Subcutaneous abdominal adipose tissue (tissue), 5 donors: Measurements from ENCODE around the gene OOSP2.
"Not testable (repeated sequence)": the region's sequence is repeated elsewhere in the genome, so short reads cannot be mapped to it uniquely, and the experiment has no call there.

Experiments used
- H3K27ac ChIP-seq: one replicate; pipeline ENCODE4 v1.7.0; 2013; ENCODE audit warnings: low read depth, mild to moderate bottlenecking, inconsistent platforms, low read length, moderate library complexity
- H3K27me3 ChIP-seq, 5 donors: one replicate each; pipeline ENCODE4 v1.7.0; 2013; ENCODE audit warnings: low read length in 5 of 5, inconsistent platforms in 1 of 5; ENCODE audit not compliant: control insufficient read depth in 5 of 5, insufficient read depth in 4 of 5
- H3K36me3 ChIP-seq, 5 donors: one replicate each; pipeline ENCODE4 v1.7.0; 2013; ENCODE audit warnings: low read length in 5 of 5; ENCODE audit not compliant: control insufficient read depth in 5 of 5, insufficient read depth in 5 of 5
- H3K4me1 ChIP-seq, 5 donors: one replicate each; pipeline ENCODE4 v1.7.0; 2013; ENCODE audit warnings: low read length in 5 of 5, mild to moderate bottlenecking in 3 of 5, moderate library complexity in 1 of 5; ENCODE audit not compliant: control insufficient read depth in 5 of 5, insufficient read depth in 5 of 5
- H3K4me3 ChIP-seq, 5 donors: one replicate each; pipeline ENCODE4 v1.7.0; 2013; ENCODE audit warnings: low read length in 5 of 5, low read depth in 1 of 5
- H3K9ac ChIP-seq, 5 donors: one replicate each; pipeline ENCODE4 v1.7.0; 2013; ENCODE audit warnings: low read length in 5 of 5, mild to moderate bottlenecking in 4 of 5, moderate library complexity in 3 of 5
- H3K9me3 ChIP-seq, 5 donors: one replicate each; pipeline ENCODE4 v1.7.0; 2013; ENCODE audit warnings: low read length in 5 of 5; ENCODE audit not compliant: control insufficient read depth in 5 of 5
- donor health status: healthy.
- donor health status: healthy.
- donor health status: healthy.
- donor health status: healthy.
- donor health status: healthy.

Gene OOSP2

DNA sequence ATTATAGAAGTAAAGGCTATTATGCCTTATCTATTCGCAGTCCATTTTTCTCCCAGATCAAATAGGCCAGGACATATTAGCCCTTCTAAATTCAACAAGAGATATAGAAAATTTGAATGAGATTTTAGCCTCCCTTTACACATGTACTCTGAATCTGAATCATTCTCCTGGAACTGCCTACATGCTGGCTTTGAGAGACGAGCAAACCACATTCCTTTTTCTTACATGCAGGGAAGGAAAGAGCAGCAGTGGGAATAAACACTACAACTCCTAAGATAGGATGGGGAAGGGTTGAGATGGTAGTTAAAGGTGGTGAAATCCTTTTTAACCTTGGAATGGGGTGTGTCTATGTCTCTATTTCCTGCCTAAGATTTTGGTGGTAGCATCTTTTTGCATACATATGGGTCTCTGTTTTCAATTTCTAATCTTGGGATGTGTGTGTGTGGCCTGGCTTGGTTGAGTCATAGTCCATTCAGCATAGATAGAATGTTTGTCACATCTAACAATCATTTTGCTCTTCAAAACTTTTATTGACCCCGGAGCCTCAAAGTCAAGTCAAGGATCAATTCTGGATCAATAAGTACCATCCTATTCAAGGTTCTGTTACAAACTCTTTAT lies 11.1 kb upstream of the OOSP2 start:
- H3K9ac ChIP-seq = no peak overlapping the region
- no peaks in the 10 kb centered on the region for H3K27me3 ChIP-seq
- no peak overlapping the region for H3K27ac ChIP-seq
- no peak overlapping the region for H3K4me3 ChIP-seq
- no peaks in the 10 kb centered on the region for H3K4me1 ChIP-seq
- H3K36me3 ChIP-seq = no peaks in the 10 kb centered on the region
- H3K9me3 ChIP-seq = no peaks in the 10 kb centered on the region

- H3K4me3 ChIP-seq, H3K4me1 ChIP-seq, H3K9me3 ChIP-seq, H3K27ac ChIP-seq, H3K27me3 ChIP-seq, H3K9ac ChIP-seq, H3K36me3 ChIP-seq: not testable (repeated sequence)
These were observed 10.2 kb downstream of the OOSP2 start for GRCh38 chr11:60050422-60050821.

DNA sequence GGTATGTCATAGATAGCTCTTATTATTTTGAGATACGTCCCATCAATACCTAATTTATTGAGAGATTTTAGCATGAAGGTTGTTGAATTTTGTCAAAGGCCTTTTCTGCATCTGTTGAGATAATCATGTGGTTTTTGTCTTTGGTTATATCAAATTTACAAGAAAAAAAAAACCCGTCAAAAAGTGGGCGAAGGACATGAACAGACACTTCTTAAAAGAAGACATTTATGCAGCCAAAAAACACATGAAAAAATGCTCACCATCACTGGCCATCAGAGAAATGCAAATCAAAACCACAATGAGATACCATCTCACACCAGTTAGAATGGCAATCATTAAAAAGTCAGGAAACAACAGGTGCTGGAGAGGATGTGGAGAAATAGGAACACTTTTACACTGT lies 10.6 kb downstream of the OOSP2 start:
- not testable (repeated sequence) for H3K27me3 ChIP-seq, H3K4me3 ChIP-seq, H3K9ac ChIP-seq, H3K4me1 ChIP-seq, H3K36me3 ChIP-seq, H3K9me3 ChIP-seq, H3K27ac ChIP-seq

DNA sequence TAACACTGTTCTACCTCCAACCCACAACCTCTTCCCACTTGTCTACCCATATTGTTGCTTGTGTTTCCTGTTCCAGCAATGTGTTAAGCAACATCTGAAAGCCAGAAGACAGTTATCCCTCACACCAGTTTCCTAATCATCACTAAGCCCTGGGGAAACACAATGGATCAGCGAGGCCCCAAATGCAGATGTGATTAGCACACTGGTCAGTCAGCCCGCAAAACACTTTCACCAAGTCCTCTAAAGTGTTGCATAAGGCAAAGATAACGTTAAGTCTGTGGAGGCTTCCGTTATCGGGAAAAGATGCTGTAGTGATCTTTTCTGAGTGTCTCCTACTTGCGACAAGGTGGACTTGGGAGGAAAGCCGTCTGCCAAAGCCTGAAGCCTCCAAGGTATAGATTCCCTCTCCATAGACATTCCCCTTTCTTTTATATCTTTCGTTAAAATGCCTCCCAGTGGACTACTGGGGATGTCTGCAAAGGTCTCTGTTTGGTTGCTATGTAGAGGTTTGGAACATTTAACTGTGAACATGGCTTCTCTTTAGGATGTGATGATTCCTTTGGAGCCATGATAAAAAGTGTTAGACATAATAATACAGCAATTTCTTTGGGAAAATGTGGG lies 16.2 kb downstream of the OOSP2 start, which contains the start of gene MS4A3:
Gene MS4A3 (plus strand): TSS at position 317 of the 621 bp plus-strand sequence. CDS start 4,496 bp downstream, outside the sequence.
- H3K4me1 ChIP-seq = no peaks in the 10 kb centered on the region
- no peak within 1 kb of the TSS for H3K27ac ChIP-seq
- H3K4me3 ChIP-seq = no peak within 1 kb of the TSS
- no peaks in the 10 kb centered on the region for H3K36me3 ChIP-seq
- peaks cover 0 to 3% (median 0%) of the 10 kb centered on the region in 5 donors for H3K9me3 ChIP-seq
- H3K27me3 ChIP-seq = peaks cover 0 to 5% (median 0%) of the 10 kb centered on the region in 5 donors
- H3K9ac ChIP-seq = no peak within 1 kb of the TSS

DNA sequence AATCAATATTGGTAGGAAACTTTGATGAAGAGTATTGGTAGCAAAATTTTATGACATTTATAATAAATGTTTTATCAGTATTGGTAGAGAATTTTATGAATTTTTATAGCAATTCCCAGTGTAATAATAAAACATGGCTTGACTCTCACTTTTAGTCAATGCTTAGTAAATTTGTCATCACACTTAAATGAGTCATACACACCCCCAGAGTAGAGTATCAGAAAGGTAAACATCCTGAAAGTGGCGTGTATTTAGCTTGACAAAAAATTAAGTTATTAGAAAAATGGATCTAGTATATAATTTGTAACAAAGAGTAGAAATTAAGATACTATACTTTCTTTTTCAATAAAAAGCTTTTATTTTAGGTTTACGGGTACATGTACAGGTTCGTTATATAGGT lies 18.8 kb downstream of the OOSP2 start:
- Histone ChIP-seq H3K4me1 (no peaks in the 10 kb centered on the region), H3K9me3 (peaks cover 0 to 3% (median 0%) of the 10 kb centered on the region in 5 donors), H3K4me3 (no peak overlapping the region), H3K27ac (no peak overlapping the region), H3K36me3 (no peaks in the 10 kb centered on the region), H3K9ac (no peak overlapping the region), H3K27me3 (peaks cover 0 to 5% (median 0%) of the 10 kb centered on the region in 5 donors)

DNA sequence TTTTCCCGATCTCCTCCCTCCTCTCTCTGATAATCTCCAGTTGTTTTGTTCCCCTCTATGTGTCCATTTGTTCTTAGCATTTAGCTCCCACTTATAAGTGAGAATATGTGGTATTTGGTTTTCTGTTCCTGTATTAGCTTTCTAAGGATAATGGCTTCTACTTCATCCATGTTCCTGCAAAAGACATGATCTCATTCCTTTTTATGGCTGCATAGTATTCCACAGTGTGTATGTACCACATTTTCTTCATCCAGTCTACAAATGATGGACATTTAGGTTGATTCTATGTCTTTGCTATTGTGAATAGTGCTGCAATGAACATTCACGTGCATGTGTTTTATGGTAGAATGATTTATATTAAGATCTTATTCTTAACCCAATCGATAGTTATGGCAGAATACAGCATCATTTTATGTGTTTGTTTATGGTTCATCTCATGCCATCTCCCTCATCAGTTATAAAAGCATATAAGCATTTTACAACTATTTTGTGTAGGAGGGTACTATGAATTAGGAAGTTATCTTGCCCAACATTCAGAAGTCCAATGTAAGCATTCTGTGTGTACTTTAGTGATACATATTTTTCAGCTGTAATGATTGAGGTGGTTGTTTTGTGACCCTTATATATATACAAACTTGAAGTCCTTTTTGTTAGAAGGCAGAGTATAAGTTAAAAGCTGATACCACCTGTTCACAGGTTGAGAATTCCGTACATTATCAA lies 19.5 kb downstream of the OOSP2 start:
- H3K4me3 ChIP-seq = no peak overlapping the region
- H3K27me3 ChIP-seq = peaks cover 0 to 5% (median 0%) of the 10 kb centered on the region in 5 donors
- no peak overlapping the region for H3K27ac ChIP-seq
- H3K4me1 ChIP-seq = no peaks in the 10 kb centered on the region
- H3K9me3 ChIP-seq = peaks cover 0 to 3% (median 0%) of the 10 kb centered on the region in 5 donors
- H3K9ac ChIP-seq = no peak overlapping the region
- no peaks in the 10 kb centered on the region for H3K36me3 ChIP-seq

- no peaks in the 10 kb centered on the region for H3K4me1 ChIP-seq
- H3K27me3 ChIP-seq = no peaks in the 10 kb centered on the region
- no peak overlapping the region for H3K9ac ChIP-seq
- H3K9me3 ChIP-seq = peaks cover 0 to 3% (median 0%) of the 10 kb centered on the region in 5 donors
- H3K36me3 ChIP-seq = no peaks in the 10 kb centered on the region
- H3K4me3 ChIP-seq = no peak overlapping the region
- no peak overlapping the region for H3K27ac ChIP-seq
These were observed 23.9 kb downstream of the OOSP2 start for GRCh38 chr11:60064111-60064510.

DNA sequence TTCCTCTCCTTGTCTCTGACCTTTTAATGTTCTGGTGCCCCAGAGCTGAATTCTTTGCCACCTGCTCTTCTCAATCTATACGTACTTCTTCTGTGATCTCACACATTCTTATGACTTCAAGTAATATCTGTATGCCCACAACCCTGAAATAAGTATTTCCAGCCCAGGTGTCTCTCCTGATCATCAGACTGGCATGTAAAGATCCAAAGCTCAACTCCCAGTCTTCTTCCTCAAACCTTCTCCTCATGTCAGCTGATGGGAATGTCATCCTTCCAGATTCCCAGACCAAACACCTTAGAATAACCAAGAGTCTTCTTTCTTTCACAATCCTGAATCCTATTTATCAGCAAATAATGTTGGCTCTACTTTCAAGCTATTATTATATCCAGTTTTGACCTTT lies 25.6 kb downstream of the OOSP2 start:
- H3K27me3 ChIP-seq = no peaks in the 10 kb centered on the region
- no peaks in the 10 kb centered on the region for H3K4me1 ChIP-seq
- H3K36me3 ChIP-seq = no peaks in the 10 kb centered on the region
- H3K9ac ChIP-seq = no peak overlapping the region
- H3K4me3 ChIP-seq = no peak overlapping the region
- H3K27ac ChIP-seq = no peak overlapping the region
- H3K9me3 ChIP-seq = no peaks in the 10 kb centered on the region

GRCh38 chr11:60069450-60069849 lies 29.2 kb downstream of the OOSP2 start:
- Histone ChIP-seq H3K27me3 (no peaks in the 10 kb centered on the region), H3K4me1 (no peaks in the 10 kb centered on the region), H3K27ac (no peak overlapping the region), H3K4me3 (no peak overlapping the region), H3K9me3 (no peaks in the 10 kb centered on the region), H3K36me3 (no peaks in the 10 kb centered on the region), H3K9ac (no peak overlapping the region)

GRCh38 chr11:60071644-60072043 lies 31.4 kb downstream of the OOSP2 start:
- H3K4me1 ChIP-seq, H3K27ac ChIP-seq, H3K36me3 ChIP-seq, H3K4me3 ChIP-seq, H3K9ac ChIP-seq, H3K9me3 ChIP-seq, H3K27me3 ChIP-seq: not testable (repeated sequence)
